PFSK-1 (cell line): Measurements from ENCODE around the gene VSIG1.

ENCODE experiments used
- FOXP2 ChIP-seq: optimal IDR thresholded peaks from 2 replicates; pipeline ENCODE3; 2011; ENCODE audit warnings: borderline replicate concordance, control low read depth, inconsistent platforms; ENCODE audit not compliant: insufficient read depth; ENCODE audit errors: extremely low read length, extremely low read depth
- POLR2AphosphoS5 ChIP-seq: IDR thresholded peaks from 2 replicates; pipeline ENCODE4 v1.6.1; 2012; ENCODE audit warnings: low read depth, mild to moderate bottlenecking, control low read depth, low read length, moderate library complexity
- SIN3A ChIP-seq: IDR thresholded peaks from 2 replicates; pipeline ENCODE4 v1.6.1; 2012; ENCODE audit warnings: mild to moderate bottlenecking, low read length, moderate library complexity, borderline replicate concordance; ENCODE audit not compliant: insufficient read depth
- TAF1 ChIP-seq: IDR thresholded peaks from 2 replicates; pipeline ENCODE4 v1.6.1; 2012; ENCODE audit warnings: low read length, control low read depth, borderline replicate concordance; ENCODE audit not compliant: insufficient read depth
- TF ChIP-seq, protein P1 (sequence below), 2 experiments: IDR thresholded peaks; 2 replicates each; pipeline versions ENCODE4 v1.6.1 to v1.8.0; 2011 to 2012; ENCODE audit warnings: low read depth in 2 of 2, low read length in 2 of 2, control low read depth in 1 of 2, inconsistent platforms in 1 of 2, mild to moderate bottlenecking in 1 of 2, moderate library complexity in 1 of 2; ENCODE audit not compliant: insufficient read depth in 1 of 2

The VSIG1 gene

DNA sequence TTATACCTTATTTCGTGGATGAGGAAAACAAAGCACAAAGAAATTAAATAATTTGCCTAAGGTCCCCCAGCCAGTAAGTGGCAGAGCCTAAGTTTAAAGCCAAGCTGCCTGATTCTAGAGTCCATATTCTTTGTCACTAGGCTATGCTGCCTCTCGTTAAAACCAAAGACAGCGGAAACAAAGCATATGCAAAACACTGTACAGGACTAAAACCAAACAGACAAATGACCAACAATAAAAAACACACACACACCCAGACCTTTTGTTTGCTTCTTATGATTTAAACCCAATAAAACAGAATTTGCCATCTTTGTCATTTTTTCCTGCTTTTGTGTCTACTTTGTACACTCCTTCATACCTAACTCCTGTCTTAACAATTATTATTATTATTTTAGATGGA is 10.1 kb upstream of the VSIG1 start:
- TF ChIP-seq SIN3A (no peak), POLR2AphosphoS5 (no peak), TAF1 (no peak), FOXP2 (no peak)
- TF ChIP-seq, protein P1, sequence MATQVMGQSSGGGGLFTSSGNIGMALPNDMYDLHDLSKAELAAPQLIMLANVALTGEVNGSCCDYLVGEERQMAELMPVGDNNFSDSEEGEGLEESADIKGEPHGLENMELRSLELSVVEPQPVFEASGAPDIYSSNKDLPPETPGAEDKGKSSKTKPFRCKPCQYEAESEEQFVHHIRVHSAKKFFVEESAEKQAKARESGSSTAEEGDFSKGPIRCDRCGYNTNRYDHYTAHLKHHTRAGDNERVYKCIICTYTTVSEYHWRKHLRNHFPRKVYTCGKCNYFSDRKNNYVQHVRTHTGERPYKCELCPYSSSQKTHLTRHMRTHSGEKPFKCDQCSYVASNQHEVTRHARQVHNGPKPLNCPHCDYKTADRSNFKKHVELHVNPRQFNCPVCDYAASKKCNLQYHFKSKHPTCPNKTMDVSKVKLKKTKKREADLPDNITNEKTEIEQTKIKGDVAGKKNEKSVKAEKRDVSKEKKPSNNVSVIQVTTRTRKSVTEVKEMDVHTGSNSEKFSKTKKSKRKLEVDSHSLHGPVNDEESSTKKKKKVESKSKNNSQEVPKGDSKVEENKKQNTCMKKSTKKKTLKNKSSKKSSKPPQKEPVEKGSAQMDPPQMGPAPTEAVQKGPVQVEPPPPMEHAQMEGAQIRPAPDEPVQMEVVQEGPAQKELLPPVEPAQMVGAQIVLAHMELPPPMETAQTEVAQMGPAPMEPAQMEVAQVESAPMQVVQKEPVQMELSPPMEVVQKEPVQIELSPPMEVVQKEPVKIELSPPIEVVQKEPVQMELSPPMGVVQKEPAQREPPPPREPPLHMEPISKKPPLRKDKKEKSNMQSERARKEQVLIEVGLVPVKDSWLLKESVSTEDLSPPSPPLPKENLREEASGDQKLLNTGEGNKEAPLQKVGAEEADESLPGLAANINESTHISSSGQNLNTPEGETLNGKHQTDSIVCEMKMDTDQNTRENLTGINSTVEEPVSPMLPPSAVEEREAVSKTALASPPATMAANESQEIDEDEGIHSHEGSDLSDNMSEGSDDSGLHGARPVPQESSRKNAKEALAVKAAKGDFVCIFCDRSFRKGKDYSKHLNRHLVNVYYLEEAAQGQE (IDR thresholded peaks at IDR 0.05; ENCODE audit: insufficient read depth in 1 of 2, low read depth in 2 of 2, low read length in 2 of 2), result no peak

DNA sequence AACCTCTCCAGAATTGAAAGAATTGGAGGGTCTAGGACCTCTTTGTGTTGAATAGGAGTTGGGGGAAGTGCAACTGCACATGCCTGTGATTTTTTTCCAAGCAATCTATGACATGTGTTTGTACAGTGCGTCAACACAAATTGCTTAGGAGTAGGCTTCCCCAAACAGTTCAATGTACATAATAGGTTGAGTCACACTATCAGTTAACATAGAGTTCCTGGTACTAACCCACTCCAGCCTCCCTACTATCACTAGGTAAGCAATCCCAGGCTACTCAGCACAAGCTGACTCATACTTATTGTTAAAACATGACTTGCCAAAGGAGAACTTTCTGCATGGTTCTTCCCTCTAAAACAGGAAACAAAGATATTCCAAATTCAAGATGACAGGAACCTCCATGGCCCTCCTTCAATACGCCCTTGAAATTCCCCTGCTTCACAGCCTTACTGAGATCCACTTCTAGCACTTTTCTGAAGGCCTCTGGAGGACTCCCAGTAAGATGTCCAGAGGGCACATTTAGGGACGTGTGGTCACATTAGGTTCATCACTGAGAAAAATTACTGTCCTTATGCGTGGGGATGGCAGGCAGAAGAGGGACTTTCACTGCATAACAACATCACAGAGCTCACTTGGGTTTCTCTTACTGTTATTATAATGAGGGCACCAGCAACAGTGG is 8.4 kb upstream of the VSIG1 start:
- TF ChIP-seq TAF1, result no peak
- TF ChIP-seq FOXP2, result no peak
- TF ChIP-seq POLR2AphosphoS5, result no peak
- TF ChIP-seq SIN3A, result no peak
- TF ChIP-seq, protein P1 (IDR thresholded peaks at IDR 0.05; ENCODE audit: insufficient read depth in 1 of 2, low read depth in 2 of 2, low read length in 2 of 2), result no peak

GRCh38 chrX:108049649-108050048 is 4.8 kb downstream of the VSIG1 start:
- no peak for TF ChIP-seq POLR2AphosphoS5

GRCh38 chrX:108053218-108053617 is 8.4 kb downstream of the VSIG1 start:
- no peak for TF ChIP-seq SIN3A
- TF ChIP-seq POLR2AphosphoS5, result no peak
- TF ChIP-seq FOXP2, result no peak
- TF ChIP-seq TAF1, result no peak
- TF ChIP-seq, protein P1 (IDR thresholded peaks at IDR 0.05; ENCODE audit: insufficient read depth in 1 of 2, low read depth in 2 of 2, low read length in 2 of 2), result no peak

- no peak for TF ChIP-seq POLR2AphosphoS5
- TF ChIP-seq TAF1, result no peak
- TF ChIP-seq FOXP2, result no peak
- TF ChIP-seq SIN3A, result no peak
- TF ChIP-seq, protein P1 (IDR thresholded peaks at IDR 0.05; ENCODE audit: insufficient read depth in 1 of 2, low read depth in 2 of 2, low read length in 2 of 2), result no peak
These were observed 10.7 kb downstream of the VSIG1 start for GRCh38 chrX:108055546-108055945.
